ENCODE measurements around the gene MAN1C1.

Gene MAN1C1

GRCh38 chr1:25640646-25641328, 24.2 kb downstream of the MAN1C1 start:
- Histone ChIP-seq H3K27ac (ENCODE audit: low read depth, low read length) (no peak overlapping the region), H3K4me1 (ENCODE audit: control insufficient read depth, insufficient read depth, low read length, unreplicated experiment) (peaks cover 11% of the 10 kb centered on the region), H3K36me3 (ENCODE audit: insufficient read depth, low read length) (0 out of 2 replicates have a peak, but pooled peaks cover 3% of the 10 kb centered on the region), H3K4me3 (ENCODE audit: low read depth, low read length) (no peak overlapping the region), H3K79me2 (ENCODE audit: control insufficient read depth, insufficient read depth, low read length, unreplicated experiment) (no peaks in the 10 kb centered on the region), H3K27me3 (ENCODE audit: insufficient read depth, low read length) (peaks cover 51% of the 10 kb centered on the region), H2AFZ (ENCODE audit: low read length, unreplicated experiment) (no peak overlapping the region)

DNA sequence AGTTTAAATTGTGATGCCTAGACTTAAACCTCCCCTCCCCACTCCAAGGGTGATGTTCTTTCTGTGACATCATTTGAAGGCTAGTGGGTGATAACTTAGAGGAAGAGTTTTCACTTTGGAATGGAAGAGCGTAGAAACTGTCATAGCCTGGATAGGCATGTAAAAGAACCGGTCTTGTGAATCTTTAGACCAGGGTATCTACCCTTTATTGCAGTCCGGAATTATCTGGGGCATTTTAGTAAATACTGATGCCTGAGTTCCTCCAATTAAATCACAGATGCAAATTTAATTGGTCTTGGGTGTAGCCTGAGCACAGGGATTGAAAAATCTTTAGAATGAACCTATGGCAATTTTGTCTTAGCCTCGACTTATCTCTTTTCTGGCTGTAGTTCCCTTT, 24.7 kb downstream of the MAN1C1 start:
- H3K4me3 ChIP-seq (ENCODE audit: low read depth, low read length): no peak overlapping the region
- no peak overlapping the region for H3K27ac ChIP-seq (ENCODE audit: low read depth, low read length)
- H3K79me2 ChIP-seq (ENCODE audit: control insufficient read depth, insufficient read depth, low read length, unreplicated experiment): no peaks in the 10 kb centered on the region
- no peak overlapping the region for H2AFZ ChIP-seq (ENCODE audit: low read length, unreplicated experiment)
- 0 out of 2 replicates have a peak, but pooled peaks cover 3% of the 10 kb centered on the region for H3K36me3 ChIP-seq (ENCODE audit: insufficient read depth, low read length)
- peaks cover 55% of the 10 kb centered on the region for H3K27me3 ChIP-seq (ENCODE audit: insufficient read depth, low read length)
- H3K4me1 ChIP-seq (ENCODE audit: control insufficient read depth, insufficient read depth, low read length, unreplicated experiment): peaks cover 11% of the 10 kb centered on the region

DNA sequence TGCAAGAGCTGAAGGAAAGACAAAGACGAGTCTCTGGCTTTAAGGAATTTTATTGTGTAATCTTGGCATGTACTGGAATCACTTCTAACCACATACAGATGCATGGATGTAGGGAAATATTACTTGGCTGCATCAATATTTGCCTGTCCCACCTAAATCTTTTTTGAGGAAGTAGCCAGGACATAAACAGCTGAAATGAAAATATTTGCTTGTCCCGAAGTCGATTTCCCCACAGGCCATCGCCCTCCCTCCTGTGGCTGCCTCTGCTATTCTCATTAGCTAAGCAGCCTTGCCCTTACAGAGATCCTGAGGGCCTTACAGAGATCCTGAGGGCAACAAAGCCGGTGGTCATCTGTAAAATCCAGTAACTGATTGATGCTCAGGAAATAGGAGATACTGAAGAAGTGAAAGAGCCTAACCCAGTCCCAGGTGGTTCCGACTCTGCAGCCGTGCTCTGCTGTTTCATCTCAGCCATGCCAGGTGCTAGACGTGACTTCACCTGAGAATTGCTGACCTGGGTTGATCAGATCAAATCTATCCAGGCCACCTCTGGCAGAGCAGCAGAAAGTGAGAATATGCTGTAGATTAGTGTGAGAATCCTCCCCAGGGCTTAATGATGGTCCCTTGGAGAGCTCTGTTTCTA, 25.5 kb downstream of the MAN1C1 start:
- H3K27me3 ChIP-seq (ENCODE audit: insufficient read depth, low read length): peaks cover 55% of the 10 kb centered on the region
- no peak overlapping the region for H2AFZ ChIP-seq (ENCODE audit: low read length, unreplicated experiment)
- 0 out of 2 replicates have a peak, but pooled peaks cover 3% of the 10 kb centered on the region for H3K36me3 ChIP-seq (ENCODE audit: insufficient read depth, low read length)
- no peak overlapping the region for H3K4me3 ChIP-seq (ENCODE audit: low read depth, low read length)
- no peaks in the 10 kb centered on the region for H3K79me2 ChIP-seq (ENCODE audit: control insufficient read depth, insufficient read depth, low read length, unreplicated experiment)
- H3K27ac ChIP-seq (ENCODE audit: low read depth, low read length): no peak overlapping the region
- H3K4me1 ChIP-seq (ENCODE audit: control insufficient read depth, insufficient read depth, low read length, unreplicated experiment): peaks cover 11% of the 10 kb centered on the region

GRCh38 chr1:25642574-25643108, 26.1 kb downstream of the MAN1C1 start:
- Histone ChIP-seq H3K27me3 (ENCODE audit: insufficient read depth, low read length) (peaks cover 58% of the 10 kb centered on the region), H3K4me3 (ENCODE audit: low read depth, low read length) (no peak overlapping the region), H3K27ac (ENCODE audit: low read depth, low read length) (no peak overlapping the region)

DNA sequence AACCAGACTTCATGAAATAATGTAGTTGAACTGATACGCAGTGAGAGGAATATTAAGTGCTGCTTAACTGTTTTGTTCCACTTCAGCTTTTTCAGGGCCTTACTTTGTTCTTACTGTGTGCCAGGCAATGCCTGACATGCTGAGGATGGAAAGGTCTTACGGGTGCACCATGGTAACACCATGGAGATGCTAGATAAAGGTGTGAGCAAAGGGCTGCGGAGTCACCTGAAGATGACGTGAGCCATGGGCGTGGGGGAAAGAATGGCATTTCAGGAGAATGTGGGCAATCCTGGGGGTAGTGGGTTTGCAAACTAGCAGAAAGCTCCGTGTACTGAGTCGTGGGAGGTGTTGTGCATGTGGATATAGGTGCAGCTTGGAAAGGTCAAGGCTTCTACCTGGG, 27.3 kb downstream of the MAN1C1 start:
- no peaks in the 10 kb centered on the region for H3K79me2 ChIP-seq (ENCODE audit: control insufficient read depth, insufficient read depth, low read length, unreplicated experiment)
- no peak overlapping the region for H3K27ac ChIP-seq (ENCODE audit: low read depth, low read length)
- peaks cover 58% of the 10 kb centered on the region for H3K27me3 ChIP-seq (ENCODE audit: insufficient read depth, low read length)
- no peak overlapping the region for H2AFZ ChIP-seq (ENCODE audit: low read length, unreplicated experiment)
- no peaks in the 10 kb centered on the region for H3K36me3 ChIP-seq (ENCODE audit: insufficient read depth, low read length)
- H3K4me1 ChIP-seq (ENCODE audit: control insufficient read depth, insufficient read depth, low read length, unreplicated experiment): peaks cover 11% of the 10 kb centered on the region
- H3K4me3 ChIP-seq (ENCODE audit: low read depth, low read length): no peak overlapping the region

More at GRCh38 chr1:25642574-25643108, 26.1 kb downstream of the MAN1C1 start:
- Histone ChIP-seq H3K79me2 (ENCODE audit: control insufficient read depth, insufficient read depth, low read length, unreplicated experiment) (no peaks in the 10 kb centered on the region), H2AFZ (ENCODE audit: low read length, unreplicated experiment) (no peak overlapping the region), H3K4me1 (ENCODE audit: control insufficient read depth, insufficient read depth, low read length, unreplicated experiment) (peaks cover 11% of the 10 kb centered on the region), H3K36me3 (ENCODE audit: insufficient read depth, low read length) (0 out of 2 replicates have a peak, but pooled peaks cover 3% of the 10 kb centered on the region)

- Histone ChIP-seq H3K27me3 (ENCODE audit: insufficient read depth, low read length) (peaks cover 48% of the 10 kb centered on the region), H3K79me2 (ENCODE audit: control insufficient read depth, insufficient read depth, low read length, unreplicated experiment) (no peaks in the 10 kb centered on the region), H3K4me1 (ENCODE audit: control insufficient read depth, insufficient read depth, low read length, unreplicated experiment) (peaks cover 11% of the 10 kb centered on the region), H3K36me3 (ENCODE audit: insufficient read depth, low read length) (no peaks in the 10 kb centered on the region), H3K27ac (ENCODE audit: low read depth, low read length) (no peak overlapping the region), H2AFZ (ENCODE audit: low read length, unreplicated experiment) (no peak overlapping the region), H3K4me3 (ENCODE audit: low read depth, low read length) (no peak overlapping the region)
These were observed 28.4 kb downstream of the MAN1C1 start for GRCh38 chr1:25644962-25645361.

DNA sequence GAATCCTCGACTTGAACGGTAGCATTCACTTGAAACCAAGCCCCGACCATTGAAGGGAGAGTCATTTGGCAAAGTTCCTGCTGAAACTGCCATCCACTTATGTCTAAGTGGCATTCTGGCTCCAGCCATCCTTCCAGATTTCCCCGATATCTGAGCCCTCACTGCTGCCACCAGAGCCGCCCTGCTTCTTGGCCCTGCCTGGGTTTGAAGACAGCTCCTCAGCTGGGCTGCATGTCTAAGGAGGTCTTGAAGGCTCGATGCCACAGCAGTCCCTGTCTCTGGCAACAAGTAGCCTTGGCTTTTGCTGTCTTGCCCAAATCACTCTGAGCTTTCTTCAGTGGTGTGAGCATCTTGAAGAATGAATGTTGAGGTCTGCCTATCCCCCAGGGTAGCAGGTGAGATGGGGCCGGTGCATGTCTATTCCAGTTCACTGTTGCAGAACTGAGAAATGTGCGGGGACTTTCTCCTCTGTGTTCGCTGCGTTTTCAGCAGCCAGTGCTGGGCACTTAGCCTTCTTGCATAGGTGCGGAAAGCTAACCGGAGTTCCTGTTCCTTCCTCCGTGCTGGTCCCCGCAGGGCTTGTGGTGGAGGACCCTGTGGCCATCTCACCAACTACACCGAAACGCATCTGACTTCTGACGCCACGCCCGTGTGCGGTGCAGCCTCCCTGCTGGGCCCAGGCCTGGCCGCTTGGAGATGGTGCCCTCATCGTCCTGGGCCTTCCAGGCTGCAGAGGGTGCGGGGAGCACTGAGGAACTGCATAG, 29.2 kb downstream of the MAN1C1 start:
- peaks cover 39% of the 10 kb centered on the region for H3K27me3 ChIP-seq (ENCODE audit: insufficient read depth, low read length)
- no peaks in the 10 kb centered on the region for H3K79me2 ChIP-seq (ENCODE audit: control insufficient read depth, insufficient read depth, low read length, unreplicated experiment)
- H3K27ac ChIP-seq (ENCODE audit: low read depth, low read length): no peak overlapping the region
- H2AFZ ChIP-seq (ENCODE audit: low read length, unreplicated experiment): no peak overlapping the region
- H3K4me3 ChIP-seq (ENCODE audit: low read depth, low read length): no peak overlapping the region
- H3K36me3 ChIP-seq (ENCODE audit: insufficient read depth, low read length): no peaks in the 10 kb centered on the region
- H3K4me1 ChIP-seq (ENCODE audit: control insufficient read depth, insufficient read depth, low read length, unreplicated experiment): peaks cover 11% of the 10 kb centered on the region

- Histone ChIP-seq H3K4me1 (ENCODE audit: control insufficient read depth, insufficient read depth, low read length, unreplicated experiment) (peaks cover 4% of the 10 kb centered on the region), H2AFZ (ENCODE audit: low read length, unreplicated experiment) (no peak overlapping the region), H3K36me3 (ENCODE audit: insufficient read depth, low read length) (no peaks in the 10 kb centered on the region), H3K4me3 (ENCODE audit: low read depth, low read length) (no peak overlapping the region), H3K27me3 (ENCODE audit: insufficient read depth, low read length) (peaks cover 26% of the 10 kb centered on the region), H3K27ac (ENCODE audit: low read depth, low read length) (no peak overlapping the region), H3K79me2 (ENCODE audit: control insufficient read depth, insufficient read depth, low read length, unreplicated experiment) (no peaks in the 10 kb centered on the region)
These were observed 30.5 kb downstream of the MAN1C1 start for GRCh38 chr1:25647106-25647505.

- Histone ChIP-seq H3K79me2 (ENCODE audit: control insufficient read depth, insufficient read depth, low read length, unreplicated experiment) (no peaks in the 10 kb centered on the region), H2AFZ (ENCODE audit: low read length, unreplicated experiment) (no peak overlapping the region), H3K27me3 (ENCODE audit: insufficient read depth, low read length) (peaks cover 21% of the 10 kb centered on the region; the same call in 1 of the 2 replicates), H3K4me1 (ENCODE audit: control insufficient read depth, insufficient read depth, low read length, unreplicated experiment) (no peaks in the 10 kb centered on the region), H3K36me3 (ENCODE audit: insufficient read depth, low read length) (no peaks in the 10 kb centered on the region), H3K27ac (ENCODE audit: low read depth, low read length) (no peak overlapping the region), H3K4me3 (ENCODE audit: low read depth, low read length) (no peak overlapping the region)
These were observed 31.3 kb downstream of the MAN1C1 start for GRCh38 chr1:25647863-25648262.

- H3K4me1 ChIP-seq (ENCODE audit: control insufficient read depth, insufficient read depth, low read length, unreplicated experiment): no peaks in the 10 kb centered on the region
- no peaks in the 10 kb centered on the region for H3K79me2 ChIP-seq (ENCODE audit: control insufficient read depth, insufficient read depth, low read length, unreplicated experiment)
- peaks cover 21% of the 10 kb centered on the region; the same call in 1 of the 2 replicates for H3K27me3 ChIP-seq (ENCODE audit: insufficient read depth, low read length)
- H3K27ac ChIP-seq (ENCODE audit: low read depth, low read length): no peak overlapping the region
- H3K36me3 ChIP-seq (ENCODE audit: insufficient read depth, low read length): no peaks in the 10 kb centered on the region
- H3K4me3 ChIP-seq (ENCODE audit: low read depth, low read length): no peak overlapping the region
- no peak overlapping the region for H2AFZ ChIP-seq (ENCODE audit: low read length, unreplicated experiment)
These were observed 32.3 kb downstream of the MAN1C1 start for GRCh38 chr1:25648681-25649440.

Measured in ACC112 (cell line).